Measurements from ENCODE around the gene JAG2. TPM values are rescaled to one million over a fixed set of nuclear protein-coding genes. Genes with fewer than 3 reads are reported as not detected.

The JAG2 gene
- total and polyA plus RNA-seq, 8 donors: 10.1 to 34.2 (median 14.6) TPM

DNA sequence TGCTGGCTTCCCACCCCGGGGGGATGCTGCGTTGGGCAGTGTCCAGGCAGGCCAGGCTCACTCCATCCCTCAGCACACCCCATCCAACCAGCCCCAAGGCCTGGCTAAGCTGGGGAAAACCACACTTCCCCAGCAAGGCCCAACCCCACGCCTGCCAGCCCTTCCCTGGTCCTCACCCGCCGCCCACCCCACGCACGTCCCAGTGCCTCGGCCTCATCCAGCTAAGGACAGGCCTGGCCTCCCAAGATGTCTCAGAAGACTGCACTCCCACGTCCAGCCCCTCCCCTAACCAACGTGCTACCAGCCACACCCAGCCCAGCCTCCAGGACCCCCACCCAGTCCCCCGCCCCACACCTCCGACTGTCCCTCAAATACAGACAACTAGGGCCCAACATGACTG, 9.8 kb downstream of the JAG2 start:
- Histone ChIP-seq H3K27me3 (no peaks in the 10 kb centered on the region), H3K27ac (no peak overlapping the region), H3K9me3 (no peaks in the 10 kb centered on the region), H3K4me1 (no peaks in the 10 kb centered on the region), H3K36me3 (peaks cover 0 to 12% of the 10 kb centered on the region in 2 donors), H3K4me3 (no peak overlapping the region)
- no peak for ATAC-seq
- intact Hi-C loops (cut with DNase I): no loop called here
- DNase-seq: no peak
- TF ChIP-seq, protein P1, sequence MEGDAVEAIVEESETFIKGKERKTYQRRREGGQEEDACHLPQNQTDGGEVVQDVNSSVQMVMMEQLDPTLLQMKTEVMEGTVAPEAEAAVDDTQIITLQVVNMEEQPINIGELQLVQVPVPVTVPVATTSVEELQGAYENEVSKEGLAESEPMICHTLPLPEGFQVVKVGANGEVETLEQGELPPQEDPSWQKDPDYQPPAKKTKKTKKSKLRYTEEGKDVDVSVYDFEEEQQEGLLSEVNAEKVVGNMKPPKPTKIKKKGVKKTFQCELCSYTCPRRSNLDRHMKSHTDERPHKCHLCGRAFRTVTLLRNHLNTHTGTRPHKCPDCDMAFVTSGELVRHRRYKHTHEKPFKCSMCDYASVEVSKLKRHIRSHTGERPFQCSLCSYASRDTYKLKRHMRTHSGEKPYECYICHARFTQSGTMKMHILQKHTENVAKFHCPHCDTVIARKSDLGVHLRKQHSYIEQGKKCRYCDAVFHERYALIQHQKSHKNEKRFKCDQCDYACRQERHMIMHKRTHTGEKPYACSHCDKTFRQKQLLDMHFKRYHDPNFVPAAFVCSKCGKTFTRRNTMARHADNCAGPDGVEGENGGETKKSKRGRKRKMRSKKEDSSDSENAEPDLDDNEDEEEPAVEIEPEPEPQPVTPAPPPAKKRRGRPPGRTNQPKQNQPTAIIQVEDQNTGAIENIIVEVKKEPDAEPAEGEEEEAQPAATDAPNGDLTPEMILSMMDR (IDR thresholded peaks at IDR 0.05): no peak

DNA sequence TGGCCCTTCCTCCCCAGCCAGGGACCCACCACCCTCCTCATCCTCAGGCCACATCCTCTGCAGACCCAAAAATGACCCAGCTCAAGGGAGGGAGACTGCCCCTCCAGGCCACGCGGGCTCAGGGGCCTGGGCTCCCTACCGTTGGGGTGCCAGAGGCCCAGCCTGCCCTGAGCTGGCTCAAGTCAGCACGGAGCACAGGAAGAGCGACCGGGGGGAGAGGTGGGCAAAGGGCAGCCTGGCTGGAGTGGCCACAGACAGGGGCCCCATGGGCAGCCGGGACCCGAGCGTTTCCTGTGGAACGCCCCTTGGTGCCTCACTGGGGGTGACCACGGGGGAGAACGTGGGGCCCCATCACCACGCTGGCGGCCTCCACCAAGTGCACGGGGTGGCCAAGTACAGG, 10.7 kb downstream of the JAG2 start:
- DNase-seq (no peak), ATAC-seq (no peak)
- Histone ChIP-seq H3K9me3 (no peaks in the 10 kb centered on the region), H3K4me1 (no peaks in the 10 kb centered on the region), H3K27me3 (no peaks in the 10 kb centered on the region), H3K4me3 (no peak overlapping the region), H3K36me3 (peaks cover 0 to 12% of the 10 kb centered on the region in 2 donors), H3K27ac (no peak overlapping the region)
- intact Hi-C loops (cut with DNase I): no loop called here
- TF ChIP-seq, protein P1 (IDR thresholded peaks at IDR 0.05): no peak

DNA sequence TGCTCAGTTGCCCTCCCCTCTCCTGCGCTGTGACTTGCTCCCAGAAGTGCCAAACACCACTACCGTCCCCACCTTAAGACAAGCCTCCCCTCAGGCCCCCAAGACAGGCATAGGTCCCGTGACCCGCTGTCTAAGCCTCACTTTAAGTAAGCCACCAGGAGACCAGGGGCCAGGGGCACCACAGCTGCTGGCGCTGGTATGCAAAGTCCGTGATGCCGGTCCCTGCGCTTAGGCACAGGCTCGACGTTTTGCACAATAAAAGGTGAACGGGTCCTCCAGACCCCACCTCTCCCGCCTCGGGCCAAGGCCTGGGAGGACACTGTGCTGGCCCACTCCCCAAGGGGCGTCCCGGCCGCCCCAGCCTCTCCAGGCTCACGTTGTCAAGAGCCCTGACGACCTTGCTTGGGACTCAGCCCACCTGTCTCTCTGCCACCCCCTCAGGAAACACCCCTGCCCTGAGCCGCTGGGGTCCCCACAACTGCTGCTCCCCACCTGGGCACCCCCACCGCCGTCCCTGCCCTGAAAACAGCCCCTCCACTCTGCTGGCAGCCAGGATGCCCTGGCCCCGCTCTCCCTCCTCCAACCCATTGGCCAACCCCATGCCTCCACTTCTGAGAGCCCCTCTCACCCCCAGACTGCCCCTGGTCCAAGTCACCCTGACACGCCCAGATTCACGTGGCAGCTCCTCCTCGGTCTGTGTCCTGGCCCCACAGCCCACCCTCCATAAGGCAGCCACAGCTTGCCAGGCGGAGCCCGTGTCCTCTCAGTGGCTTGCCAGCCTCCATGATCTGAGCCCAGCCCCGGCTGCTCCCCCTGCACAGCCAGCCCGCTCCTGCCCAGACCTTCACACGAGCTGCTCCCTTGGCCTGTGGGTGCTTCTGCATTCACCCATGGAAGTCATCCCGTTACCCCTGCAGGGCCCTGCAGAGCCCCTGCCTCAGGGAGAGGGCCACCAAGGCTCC, 11.9 kb downstream of the JAG2 start:
- Histone ChIP-seq H3K27me3 (no peaks in the 10 kb centered on the region), H3K4me1 (no peaks in the 10 kb centered on the region), H3K36me3 (peaks cover 0 to 15% of the 10 kb centered on the region in 2 donors), H3K4me3 (no peak overlapping the region), H3K9me3 (no peaks in the 10 kb centered on the region), H3K27ac (no peak overlapping the region)
- DNase-seq (peak in 1 of 4 donors; percentile 73), ATAC-seq (no peak)
- intact Hi-C loops (cut with DNase I): no loop called here
- TF ChIP-seq, protein P1 (IDR thresholded peaks at IDR 0.05): no peak

DNA sequence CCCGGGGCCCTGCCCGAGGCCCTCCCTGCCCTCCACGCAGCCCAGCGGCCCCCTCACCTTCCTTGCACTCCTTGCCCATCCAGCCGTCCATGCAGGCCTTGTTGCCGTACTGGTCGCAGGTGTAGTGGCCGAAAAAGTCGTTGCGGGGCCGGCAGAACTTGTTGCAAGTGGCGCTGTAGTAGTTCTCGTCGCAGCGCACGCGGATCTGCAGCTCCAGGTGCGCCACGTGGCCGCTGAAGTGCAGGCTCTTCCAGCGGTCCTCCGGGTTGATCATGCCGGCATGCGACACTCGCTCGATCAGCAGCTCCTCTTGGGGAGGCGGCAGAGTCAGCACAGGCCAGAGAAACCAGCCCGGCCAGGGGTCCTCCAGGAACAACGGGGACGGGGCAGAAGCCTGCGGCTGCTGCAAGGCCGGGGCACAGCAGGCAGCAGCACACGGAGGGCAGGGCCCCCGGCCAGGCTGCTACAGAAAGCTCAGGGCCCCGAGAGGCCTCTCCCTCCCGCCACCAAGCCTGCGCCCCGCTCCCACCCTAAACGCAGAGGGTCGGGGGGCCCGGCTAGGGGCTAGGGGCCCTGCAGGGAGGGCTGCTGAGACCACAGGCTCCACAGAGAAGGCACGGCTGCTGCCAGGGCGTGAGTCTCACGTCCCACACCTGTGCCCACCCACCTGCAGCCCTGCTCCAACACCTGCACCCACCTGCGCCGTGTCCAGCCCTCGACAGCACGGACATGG, 12.7 kb downstream of the JAG2 start:
- H3K4me3 ChIP-seq: no peak overlapping the region
- H3K27me3 ChIP-seq: no peaks in the 10 kb centered on the region
- no peaks in the 10 kb centered on the region for H3K4me1 ChIP-seq
- DNase-seq: peak in 2 of 4 donors; percentile 21 to 73
- TF ChIP-seq, protein P1 (IDR thresholded peaks at IDR 0.05): no peak
- H3K36me3 ChIP-seq: peaks cover 0 to 20% of the 10 kb centered on the region in 2 donors
- ATAC-seq: no peak
- H3K27ac ChIP-seq: no peak overlapping the region
- no peaks in the 10 kb centered on the region for H3K9me3 ChIP-seq
- intact Hi-C loops (cut with DNase I): no loop called here
